H4 (cell line): ENCODE data around the gene GABRB1. TPM values are rescaled to one million over a fixed set of nuclear protein-coding genes. Genes with fewer than 3 reads are reported as not detected.

Experiments
- DNase-seq: peaks from one replicate; pipeline ENCODE4 v3.0.0-alpha.2; 2015; ENCODE audit warnings: low spot score
- total RNA-seq: library from RNA; depleted of rRNA; stranded (reverse); fragments of >200 nt; shearing (Covaris generic); gene quantifications from 2 replicates; pipeline ENCODE4 v1.2.3, GENCODE V29; 2014

The GABRB1 gene
- total RNA-seq, 1 experiment from 2014 or later = 0.04 TPM

GRCh38 chr4:47383829-47384427, 352.6 kb downstream of the GABRB1 start:
- DNase-seq = peak; percentile 46

GRCh38 chr4:47386146-47386545, 354.8 kb downstream of the GABRB1 start:
- DNase-seq = no peak

- DNase-seq = no peak
Measured at GRCh38 chr4:47386561-47387235, 355.3 kb downstream of the GABRB1 start.

GRCh38 chr4:47390428-47391125, 359.2 kb downstream of the GABRB1 start:
- no peak for DNase-seq

- DNase-seq = no peak
Measured at GRCh38 chr4:47391256-47391655, 359.9 kb downstream of the GABRB1 start.

GRCh38 chr4:47406408-47406807, 375.0 kb downstream of the GABRB1 start:
- DNase-seq = no peak

GRCh38 chr4:47410271-47410670, 378.9 kb downstream of the GABRB1 start:
- no peak for DNase-seq

GRCh38 chr4:47413521-47413920, 382.2 kb downstream of the GABRB1 start:
- no peak for DNase-seq

GRCh38 chr4:47415719-47416118, 384.4 kb downstream of the GABRB1 start:
- DNase-seq = no peak

- DNase-seq = no peak
Measured at GRCh38 chr4:47418147-47418546, 386.8 kb downstream of the GABRB1 start.

GRCh38 chr4:47419296-47419695, 387.9 kb downstream of the GABRB1 start:
- DNase-seq = no peak

- no peak for DNase-seq
Measured at GRCh38 chr4:47425628-47426027, 394.3 kb downstream of the GABRB1 start.

GRCh38 chr4:47427935-47428334, 396.6 kb downstream of the GABRB1 start:
- DNase-seq = no peak

GRCh38 chr4:47432749-47433148, 401.4 kb downstream of the GABRB1 start:
- no peak for DNase-seq

- no peak for DNase-seq
Measured at GRCh38 chr4:47434931-47435330, 403.6 kb downstream of the GABRB1 start.

- DNase-seq = no peak
Measured at GRCh38 chr4:47442980-47443379, 411.6 kb downstream of the GABRB1 start.

- DNase-seq = no peak
Measured at GRCh38 chr4:47444031-47444430, 412.7 kb downstream of the GABRB1 start.

GRCh38 chr4:47451657-47452056, 420.3 kb downstream of the GABRB1 start:
- no peak for DNase-seq

GRCh38 chr4:47462799-47463234, 431.4 kb downstream of the GABRB1 start:
- no peak for DNase-seq

GRCh38 chr4:47463235-47463956, 432.0 kb downstream of the GABRB1 start, which contains the start of gene COMMD8:
Gene COMMD8 (minus strand): TSS chr4:47463702. CDS start chr4:47463651, 51 bp downstream.
- peak; percentile 98 for DNase-seq

GRCh38 chr4:47465004-47465403, 433.6 kb downstream of the GABRB1 start:
- DNase-seq = no peak
